HG02884 (cell line): ENCODE results near the gene KCNK5.

Source experiments
- ATAC-seq: cut with Tn5 transposase; IDR thresholded peaks from one replicate; pipeline ENCODE4 v1.9.1; 2021; ENCODE audit warnings: mild to moderate bottlenecking, moderate library complexity; ENCODE audit not compliant: unreplicated experiment

Gene KCNK5

DNA sequence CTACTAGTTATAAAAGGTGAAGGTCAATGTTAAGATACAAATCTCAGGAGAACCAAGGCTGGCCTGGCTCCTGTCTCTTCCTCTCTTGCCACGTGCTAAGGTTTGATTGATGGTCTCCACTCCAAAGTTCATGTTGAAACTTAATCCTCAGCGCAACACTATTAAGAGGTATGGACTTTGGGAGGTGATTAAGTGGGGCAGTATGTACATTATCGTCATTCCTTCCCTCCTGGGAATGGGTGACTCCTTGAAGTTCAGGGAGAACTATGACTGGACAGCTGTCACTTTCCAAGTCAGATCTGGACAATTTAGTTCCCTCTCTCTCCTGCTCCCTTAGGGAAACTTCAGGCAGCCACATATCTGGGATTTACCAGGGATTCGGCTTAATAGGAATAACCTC, 50.5 kb downstream of the KCNK5 start:
- ATAC-seq: no peak

GRCh38 chr6:39178235-39178634, 51.0 kb downstream of the KCNK5 start:
- no peak for ATAC-seq

- ATAC-seq: no peak
These were observed 52.1 kb downstream of the KCNK5 start for GRCh38 chr6:39177130-39177529.

DNA sequence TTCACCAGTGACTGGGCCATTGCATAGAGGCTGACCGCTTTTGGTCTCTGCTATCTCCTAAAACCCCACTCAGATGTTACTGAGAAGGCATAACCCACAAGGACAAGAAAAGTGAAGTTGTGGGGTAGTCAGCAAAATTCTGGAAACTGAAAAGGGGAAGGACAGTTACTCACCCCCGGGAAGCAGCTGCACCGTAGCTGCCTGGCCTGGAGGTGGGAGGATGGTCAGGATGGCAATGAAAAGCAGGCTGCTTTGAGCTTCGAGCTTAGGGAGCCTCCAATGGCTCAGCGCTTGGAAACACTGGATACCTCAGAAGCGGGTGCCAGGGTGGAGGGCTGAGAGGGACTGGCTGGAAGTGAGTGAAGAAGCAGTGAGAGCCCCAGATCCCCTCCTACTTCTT, 56.0 kb downstream of the KCNK5 start:
- no peak for ATAC-seq

DNA sequence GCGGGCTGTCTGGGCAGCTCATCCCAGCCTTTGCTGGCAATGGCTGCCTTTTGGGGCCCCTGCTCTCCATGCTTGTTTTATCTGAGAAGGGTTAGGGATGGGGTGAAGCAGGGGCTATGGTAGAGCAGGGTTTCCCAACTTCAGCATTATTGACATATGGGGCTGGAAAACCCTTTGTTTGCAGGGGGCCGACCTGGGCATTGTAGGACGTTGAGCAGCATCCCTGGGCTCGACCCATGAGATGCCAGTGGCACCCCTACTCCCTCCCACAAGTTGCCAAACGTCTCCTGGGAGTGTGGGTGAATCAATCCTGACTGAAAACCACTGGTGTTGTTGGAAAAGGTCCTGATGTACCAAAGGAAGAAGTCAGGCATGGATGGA, 56.9 kb downstream of the KCNK5 start:
- ATAC-seq: no peak

- ATAC-seq: no peak
These were observed 57.5 kb downstream of the KCNK5 start for GRCh38 chr6:39171489-39172376.

DNA sequence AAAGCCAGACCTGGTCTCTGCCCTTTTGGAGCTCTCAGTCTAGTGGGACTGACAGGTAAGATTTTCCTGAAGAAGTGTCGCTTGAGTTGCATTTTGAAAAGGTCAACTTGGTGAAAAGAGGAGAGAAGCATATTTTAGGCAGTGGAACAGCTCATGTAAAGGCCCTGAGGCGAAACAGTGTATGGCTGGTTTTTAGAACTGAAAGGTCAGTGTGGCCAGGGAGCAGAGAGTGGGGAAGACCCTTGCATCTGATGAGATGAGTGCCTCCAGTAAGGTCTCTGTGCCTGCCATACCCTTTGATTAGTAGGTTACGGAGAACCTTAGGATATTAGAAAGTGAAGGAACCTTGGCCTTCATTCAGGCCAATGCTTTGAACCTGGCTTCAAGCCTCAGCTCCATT, 58.4 kb downstream of the KCNK5 start:
- no peak for ATAC-seq

DNA sequence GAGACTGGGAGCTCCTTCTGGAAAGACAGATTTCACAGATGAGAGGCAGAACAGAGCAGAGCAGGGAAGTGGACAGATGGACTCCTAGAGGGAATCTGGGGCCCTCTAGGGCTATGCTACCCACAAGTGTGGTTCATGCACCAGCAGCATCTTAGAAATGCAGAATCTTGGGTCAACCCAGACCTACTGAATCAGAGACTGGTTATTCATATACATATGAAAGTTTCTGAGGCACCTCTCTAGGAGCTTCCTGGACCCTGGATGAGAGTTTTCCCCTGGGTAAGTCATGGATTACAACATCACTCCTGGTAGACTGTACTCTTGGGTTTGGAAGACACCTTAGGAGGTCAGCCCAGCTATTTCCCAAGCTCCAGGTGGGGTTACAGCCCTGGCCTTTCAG, 58.9 kb downstream of the KCNK5 start:
- ATAC-seq: no peak

- no peak for ATAC-seq
These were observed 59.6 kb downstream of the KCNK5 start for GRCh38 chr6:39169448-39170344.

- ATAC-seq: no peak
These were observed 61.2 kb downstream of the KCNK5 start for GRCh38 chr6:39167866-39168625.

GRCh38 chr6:39167321-39167720, 62.0 kb downstream of the KCNK5 start:
- no peak for ATAC-seq

- no peak for ATAC-seq
These were observed 62.4 kb downstream of the KCNK5 start for GRCh38 chr6:39166912-39167290.

- ATAC-seq: peak; percentile 52
These were observed 62.9 kb downstream of the KCNK5 start for GRCh38 chr6:39166189-39166911.

DNA sequence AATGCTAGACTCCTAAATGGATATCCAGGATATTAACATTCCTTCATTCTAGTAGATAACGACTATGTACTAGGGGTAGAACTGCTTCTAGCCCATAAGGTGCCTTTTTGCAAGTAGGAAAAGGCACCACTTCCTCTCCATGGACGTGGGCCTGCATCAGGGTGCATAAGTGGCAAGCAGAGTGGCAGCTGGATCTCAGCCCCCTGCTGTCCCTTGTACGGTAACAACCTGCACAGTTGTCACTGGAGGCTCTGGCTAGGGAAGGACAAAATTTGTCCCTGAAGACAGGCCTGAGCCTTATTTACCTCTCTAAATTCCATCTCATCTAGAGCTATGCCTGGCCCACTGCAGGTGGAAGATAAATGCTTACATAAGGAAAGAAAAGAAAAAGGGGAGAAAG, 71.8 kb downstream of the KCNK5 start:
- ATAC-seq: no peak

DNA sequence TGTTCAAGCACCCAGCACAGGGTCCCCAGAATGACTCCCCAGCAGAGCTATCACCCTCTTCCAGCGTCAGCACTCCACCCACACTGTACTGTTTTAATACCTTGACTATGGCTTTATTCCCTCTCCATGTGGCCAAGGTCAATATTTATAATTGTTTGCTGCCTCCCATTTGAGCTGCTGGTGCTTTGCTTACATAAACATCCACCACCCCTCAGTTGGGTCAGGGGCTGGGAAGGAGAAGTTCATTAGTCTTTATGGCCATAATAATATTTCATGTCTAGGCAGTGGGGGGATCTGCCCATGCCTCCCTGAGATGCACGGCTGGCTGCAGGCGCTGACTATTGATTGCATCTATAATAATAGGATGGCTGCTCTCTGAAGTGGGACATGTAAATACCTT, 72.5 kb downstream of the KCNK5 start:
- ATAC-seq: no peak

DNA sequence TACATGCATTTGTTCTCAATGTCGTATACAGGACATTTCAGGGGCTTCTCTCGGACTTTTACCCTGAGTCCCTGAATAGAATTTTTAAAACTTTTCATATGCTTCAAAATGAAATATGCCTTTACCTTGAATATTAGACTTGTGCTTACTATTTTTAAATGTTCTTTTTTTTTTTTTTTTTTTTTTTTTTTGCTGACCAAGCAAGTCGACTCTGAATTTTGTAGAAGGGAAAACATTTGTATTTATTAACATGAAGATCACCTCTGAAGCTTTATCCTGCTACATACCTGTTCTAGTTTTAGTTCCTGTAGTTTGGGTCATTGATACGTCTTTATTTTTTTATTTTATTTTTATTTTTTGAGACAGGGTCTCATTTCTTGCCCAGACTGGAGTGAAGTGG, 74.6 kb downstream of the KCNK5 start:
- ATAC-seq: no peak

- no peak for ATAC-seq
These were observed 75.4 kb downstream of the KCNK5 start for GRCh38 chr6:39153766-39154397.

- no peak for ATAC-seq
These were observed 77.0 kb downstream of the KCNK5 start for GRCh38 chr6:39152262-39152661.

DNA sequence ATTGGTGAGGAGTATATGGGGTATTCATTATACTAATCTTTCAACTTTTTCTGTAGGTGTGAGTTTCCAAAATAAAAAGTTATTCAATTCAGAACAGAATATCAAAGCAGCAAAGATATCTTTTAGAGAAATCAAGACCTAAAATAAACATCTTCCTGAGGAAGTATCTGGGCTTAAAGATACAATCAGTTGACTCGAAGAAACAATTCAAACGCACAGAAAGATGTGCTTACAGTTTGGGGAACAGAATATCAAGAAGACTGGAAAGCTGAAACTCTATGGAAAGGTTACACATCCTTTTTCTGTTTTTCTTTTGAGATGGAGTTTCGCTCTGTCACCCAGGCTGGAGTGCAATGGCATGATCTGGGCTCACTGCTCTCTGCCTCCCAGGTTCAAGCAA, 78.1 kb downstream of the KCNK5 start:
- no peak for ATAC-seq

DNA sequence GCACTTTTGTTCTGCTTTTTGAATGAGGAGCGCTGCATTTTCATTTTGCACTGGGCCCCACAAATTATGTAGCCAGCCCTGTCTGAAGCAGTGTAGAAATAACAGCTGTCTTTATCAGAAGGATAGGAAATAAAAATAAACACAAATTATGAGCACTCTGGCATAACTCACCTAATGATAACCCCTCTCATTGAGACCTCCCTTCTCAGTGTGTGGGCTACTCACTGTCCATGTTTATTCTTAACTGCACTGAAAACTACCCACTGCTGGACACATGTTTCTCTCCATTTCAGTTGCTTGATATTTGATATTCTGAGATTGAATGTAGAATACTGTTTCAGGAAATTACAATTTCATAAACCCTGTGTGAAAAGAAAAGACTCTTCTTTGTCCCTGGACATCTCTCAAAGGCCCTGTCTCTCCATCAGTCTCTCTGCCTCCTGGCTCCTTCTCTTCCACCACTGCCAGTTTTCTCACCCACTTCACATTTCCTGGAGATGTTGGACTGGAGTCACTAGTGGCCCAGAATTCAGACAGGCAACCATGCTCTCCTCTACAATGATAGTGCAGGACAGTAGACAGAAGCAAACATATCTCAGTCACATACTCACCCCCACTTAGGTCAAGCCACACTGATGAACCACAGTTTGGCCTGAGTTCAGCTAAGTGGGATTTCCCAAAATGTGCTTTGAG, 84.6 kb downstream of the KCNK5 start:
- no peak for ATAC-seq
